HepG2 (cell line): ENCODE measurements around the gene MIR17HG. TPM values are rescaled to one million over a fixed set of nuclear protein-coding genes. Genes with fewer than 3 reads are reported as not detected.
A peak's percentile ranks its signal among the peaks of the same experiment; 100 is the strongest.

Experiments
- ARID5B ChIP-seq: IDR thresholded peaks from 2 replicates; pipeline ENCODE4 v1.4.0; 2020; ENCODE audit warnings: mild to moderate bottlenecking, missing genetic modification reagents
- DNMT3B ChIP-seq: conservative IDR thresholded peaks from 2 replicates; pipeline ENCODE4 v1.6.1; 2016; ENCODE audit warnings: missing biosample characterization, control low read depth
- IRX3 ChIP-seq: sonication (generic); formaldehyde crosslinking; IDR thresholded peaks from 2 replicates; pipeline ENCODE4 v1.8.1; 2023; ENCODE audit warnings: mild to moderate bottlenecking, low read depth, missing genetic modification reagents, borderline replicate concordance
- KDM3A ChIP-seq: IDR thresholded peaks from 2 replicates; pipeline ENCODE4 v1.6.1; 2018; ENCODE audit warnings: low read depth, missing compliant biosample characterization
- MEIS2 ChIP-seq: sonication (generic); formaldehyde crosslinking; IDR thresholded peaks from 2 replicates; pipeline ENCODE4 v1.9.0; 2021; ENCODE audit warnings: mild to moderate bottlenecking, missing genetic modification reagents
- MXD3 ChIP-seq: IDR thresholded peaks from 2 replicates; pipeline ENCODE4 v1.6.1; 2016; ENCODE audit warnings: mild to moderate bottlenecking, missing biosample characterization, missing genetic modification reagents
- MYC ChIP-seq: sonication (generic); formaldehyde crosslinking; IDR thresholded peaks from 2 replicates; pipeline ENCODE4 v1.9.0; 2021; ENCODE audit warnings: missing genetic modification reagents, borderline replicate concordance
- NFAT5 ChIP-seq: sonication (generic); formaldehyde crosslinking; IDR thresholded peaks from 2 replicates; pipeline ENCODE4 v1.4.0; 2020; ENCODE audit warnings: missing genetic modification reagents
- NONO ChIP-seq, 2 experiments: fragments of 450-650 bp in 1 of 2; sonication (generic) in 1 of 2; formaldehyde crosslinking in 1 of 2; IDR thresholded peaks in 1 of 2; conservative IDR thresholded peaks in 1 of 2; 2 replicates each; pipeline versions ENCODE4 v1.6.1 to v1.8.0; 2017 to 2022; ENCODE audit warnings: mild to moderate bottlenecking in 1 of 2, missing genetic modification reagents in 1 of 2, moderate library complexity in 1 of 2
- PHF5A ChIP-seq: IDR thresholded peaks from one replicate; pipeline ENCODE4 v1.6.1; 2018; ENCODE audit warnings: low read depth, missing genetic modification reagents; ENCODE audit not compliant: unreplicated experiment
- PITX1 ChIP-seq: sonication (generic); formaldehyde crosslinking; IDR thresholded peaks from 2 replicates; pipeline ENCODE4 v1.5.1; 2020; ENCODE audit warnings: mild to moderate bottlenecking, missing genetic modification reagents
- ZBTB20 ChIP-seq: sonication (generic); formaldehyde crosslinking; IDR thresholded peaks from 2 replicates; pipeline ENCODE4 v1.8.1; 2023; ENCODE audit warnings: missing genetic modification reagents, low read depth, mild to moderate bottlenecking, borderline replicate concordance
- ZBTB3 ChIP-seq: sonication (generic); formaldehyde crosslinking; IDR thresholded peaks from 2 replicates; pipeline ENCODE4 v1.4.0; 2020; ENCODE audit warnings: low read depth, mild to moderate bottlenecking, moderate library complexity, missing genetic modification reagents, borderline replicate concordance
- ZNF124 ChIP-seq: sonication (generic); formaldehyde crosslinking; IDR thresholded peaks from 2 replicates; pipeline ENCODE4 v1.4.0; 2020; ENCODE audit warnings: missing genetic modification reagents
- ZNF431 ChIP-seq: sonication (generic); formaldehyde crosslinking; IDR thresholded peaks from 2 replicates; pipeline ENCODE4 v1.9.0; 2022; ENCODE audit warnings: missing genetic modification reagents, low read depth, mild to moderate bottlenecking, borderline replicate concordance
- ZNF446 ChIP-seq: sonication (generic); formaldehyde crosslinking; IDR thresholded peaks from 2 replicates; pipeline ENCODE4 v1.5.0; 2020; ENCODE audit warnings: mild to moderate bottlenecking, missing genetic modification reagents
- ZNF563 ChIP-seq: sonication (generic); formaldehyde crosslinking; IDR thresholded peaks from 2 replicates; pipeline ENCODE4 v1.8.0; 2022; ENCODE audit warnings: mild to moderate bottlenecking, moderate library complexity, missing genetic modification reagents
- ZNF766 ChIP-seq: sonication (generic); formaldehyde crosslinking; IDR thresholded peaks from 2 replicates; pipeline ENCODE4 v1.5.0; 2020; ENCODE audit warnings: missing genetic modification reagents, borderline replicate concordance
- ZNF816 ChIP-seq: sonication (generic); formaldehyde crosslinking; IDR thresholded peaks from 2 replicates; pipeline ENCODE4 v1.8.0; 2022; ENCODE audit warnings: missing genetic modification reagents, mild to moderate bottlenecking, borderline replicate concordance
- polyA plus RNA-seq, 8 experiments: library from polyadenylated mRNA; depleted of rRNA in 3 of 8; stranded (reverse) in 7 of 8; unstranded in 1 of 8; fragments of >200 nt; fragmentation: Illumina TruSeq in 4 of 8; extraction: Trizol in 4 of 8; gene quantifications; 2 replicates each; pipeline versions ENCODE4 v1.2.1 to v1.2.3, GENCODE V29; 2011 to 2016; ENCODE audit warnings: low read depth in 4 of 8, missing spikeins in 1 of 8, mixed read lengths in 1 of 8; ENCODE audit not compliant: insufficient read depth in 1 of 8
- total RNA-seq, 5 experiments: library from RNA; depleted of rRNA; stranded (reverse); fragments of >200 nt; fragmentation: Illumina TruSeq; extraction: Trizol; gene quantifications; 2 replicates each; pipeline ENCODE4 v1.2.3, GENCODE V29; 2016; ENCODE audit warnings: low read depth in 1 of 5

Gene MIR17HG
- total and polyA plus RNA-seq, 2 of the 13 experiments (the other 11 are each of a cell fraction or from before 2014, with no cell fraction given), result 2.5 to 12.3 TPM

GRCh38 chr13:91347202-91347995 lies at the start of gene MIR17HG (continued):
- TF ChIP-seq MEIS2 (CRISPR knock-in tag) (peak; percentile 83), PHF5A (CRISPR knock-in tag) (no peak), MYC (CRISPR knock-in tag) (peak; percentile 95; the same call in 1 of the 2 replicates), ZNF124 (CRISPR knock-in tag) (no peak), DNMT3B (CRISPR knock-in tag) (0 out of 2 replicates have a peak, but pooled peaks have one; percentile 19), ZNF563 (peak; percentile 94), ZNF766 (0 out of 2 replicates have a peak, but pooled peaks have one; percentile 19), NONO (IDR thresholded peaks at IDR 0.05) (no peak), NONO (CRISPR knock-in tag; conservative IDR thresholded peaks at IDR 0.05) (peak; percentile 62), NFAT5 (CRISPR knock-in tag) (peak; percentile 83; the same call in 1 of the 2 replicates), IRX3 (peak; percentile 62; the same call in 1 of the 2 replicates), ZNF816 (peak; percentile 71; the same call in 1 of the 2 replicates), ZBTB20 (CRISPR knock-in tag) (0 out of 2 replicates have a peak, but pooled peaks have one; percentile 21), ZNF446 (CRISPR knock-in tag) (peak; percentile 63; the same call in 1 of the 2 replicates), ARID5B (CRISPR knock-in tag) (peak; percentile 43; the same call in 1 of the 2 replicates), MXD3 (CRISPR knock-in tag) (peak; percentile 80; the same call in 1 of the 2 replicates), ZNF431 (CRISPR knock-in tag) (peak; percentile 20; the same call in 1 of the 2 replicates), PITX1 (CRISPR knock-in tag) (peak; percentile 39; the same call in 1 of the 2 replicates), KDM3A (CRISPR knock-in tag) (no peak), ZBTB3 (no peak)
